GM21717 (cell line): ENCODE results near the gene ORAI3.
A peak's percentile ranks its signal among the peaks of the same experiment; 100 is the strongest.

Experiments
- ATAC-seq: cut with Tn5 transposase; IDR thresholded peaks from one replicate; pipeline ENCODE4 v1.9.1; 2021; ENCODE audit warnings: mild to moderate bottlenecking, moderate library complexity; ENCODE audit not compliant: unreplicated experiment

The ORAI3 gene

DNA sequence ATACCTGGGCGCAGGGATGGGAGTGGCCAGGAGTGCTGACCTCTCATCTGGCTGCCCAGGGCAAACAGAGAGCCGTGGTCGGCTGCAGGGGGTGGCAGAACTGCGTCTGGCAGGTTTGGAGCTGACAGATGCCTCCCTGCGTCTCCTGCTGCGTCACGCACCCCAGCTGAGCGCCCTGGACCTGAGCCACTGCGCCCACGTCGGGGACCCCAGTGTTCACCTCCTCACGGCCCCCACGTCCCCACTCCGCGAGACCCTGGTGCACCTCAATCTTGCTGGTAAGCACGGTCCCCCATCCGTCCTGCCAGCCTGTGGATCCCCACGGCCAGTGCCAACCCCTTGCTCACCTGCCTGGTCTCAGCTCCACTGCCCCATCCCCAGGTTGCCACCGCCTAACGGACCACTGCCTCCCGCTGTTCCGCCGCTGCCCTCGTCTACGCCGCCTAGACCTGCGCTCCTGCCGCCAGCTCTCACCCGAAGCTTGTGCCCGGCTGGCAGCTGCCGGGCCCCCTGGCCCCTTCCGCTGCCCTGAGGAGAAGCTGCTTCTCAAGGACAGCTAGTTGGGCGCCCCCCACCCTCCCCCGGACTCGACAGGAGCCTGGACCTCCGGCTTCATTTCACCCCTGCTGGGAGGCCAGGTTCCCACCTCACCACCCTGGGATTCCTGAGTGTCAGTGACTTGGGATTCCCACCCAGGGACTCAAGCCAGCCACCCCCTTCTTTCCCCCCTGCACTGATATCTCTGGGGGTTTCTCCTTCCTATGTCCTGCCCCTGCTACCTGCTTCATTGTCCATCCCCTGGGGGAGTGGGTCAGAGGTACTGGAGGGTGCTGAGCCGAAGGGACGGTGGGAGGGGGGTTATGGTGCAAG lies 2.0 kb upstream of the ORAI3 start:
- no peak for ATAC-seq

DNA sequence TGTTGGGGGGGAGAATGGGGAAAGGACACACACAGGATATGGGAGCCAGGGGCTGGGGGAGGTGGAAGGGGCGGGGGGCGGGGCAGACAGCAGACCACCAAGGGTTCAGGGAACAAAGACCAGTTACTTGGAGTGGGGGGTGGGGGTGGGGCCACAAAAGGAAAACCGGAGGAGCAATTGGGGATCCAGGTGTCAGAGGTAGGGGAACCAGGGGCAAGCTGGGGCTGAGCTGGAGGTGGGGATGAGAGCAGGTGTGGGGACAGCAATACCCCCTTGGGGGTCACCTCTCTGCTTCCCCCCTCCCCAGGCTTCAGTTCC lies 1.4 kb upstream of the ORAI3 start:
- ATAC-seq: no peak

DNA sequence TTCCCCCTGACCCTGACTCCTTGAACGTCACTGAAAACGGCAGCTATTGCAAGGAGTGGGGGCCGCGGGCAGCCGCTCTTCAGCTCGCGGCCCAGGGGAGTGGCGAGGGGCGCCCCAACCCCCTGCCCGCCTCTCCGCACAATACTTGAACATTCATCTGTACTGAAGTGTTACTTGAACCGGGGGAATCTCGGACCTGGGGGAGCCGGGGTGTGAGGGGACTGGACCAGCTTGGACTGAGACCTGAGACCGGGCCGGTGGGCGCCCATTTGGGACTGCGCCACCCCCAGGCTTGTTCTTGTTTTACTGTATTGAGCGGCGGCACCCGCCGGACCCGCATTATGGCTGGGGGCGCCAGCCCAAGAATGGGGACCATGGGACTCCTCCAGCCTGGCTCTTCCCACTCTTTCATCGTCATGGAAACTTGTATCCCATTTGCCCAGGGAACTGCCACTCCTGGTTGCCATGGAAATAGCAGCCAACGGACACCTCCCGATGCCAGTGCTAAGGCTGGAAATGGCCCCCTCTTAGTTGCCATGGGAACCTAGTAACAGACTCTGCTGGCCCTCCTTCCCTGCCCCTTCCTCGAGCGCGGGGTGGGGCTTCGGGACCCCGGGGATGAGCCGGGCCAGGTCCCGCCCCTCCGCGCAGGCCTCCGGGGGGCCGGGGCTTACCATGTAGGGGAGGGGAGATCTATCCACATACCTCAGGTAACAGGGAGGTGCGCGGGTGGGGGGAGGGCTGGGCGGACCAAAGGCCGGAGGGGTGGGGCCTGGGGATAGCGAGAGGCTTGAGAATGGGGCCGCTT lies 805 bp upstream of the ORAI3 start:
- ATAC-seq: no peak

DNA sequence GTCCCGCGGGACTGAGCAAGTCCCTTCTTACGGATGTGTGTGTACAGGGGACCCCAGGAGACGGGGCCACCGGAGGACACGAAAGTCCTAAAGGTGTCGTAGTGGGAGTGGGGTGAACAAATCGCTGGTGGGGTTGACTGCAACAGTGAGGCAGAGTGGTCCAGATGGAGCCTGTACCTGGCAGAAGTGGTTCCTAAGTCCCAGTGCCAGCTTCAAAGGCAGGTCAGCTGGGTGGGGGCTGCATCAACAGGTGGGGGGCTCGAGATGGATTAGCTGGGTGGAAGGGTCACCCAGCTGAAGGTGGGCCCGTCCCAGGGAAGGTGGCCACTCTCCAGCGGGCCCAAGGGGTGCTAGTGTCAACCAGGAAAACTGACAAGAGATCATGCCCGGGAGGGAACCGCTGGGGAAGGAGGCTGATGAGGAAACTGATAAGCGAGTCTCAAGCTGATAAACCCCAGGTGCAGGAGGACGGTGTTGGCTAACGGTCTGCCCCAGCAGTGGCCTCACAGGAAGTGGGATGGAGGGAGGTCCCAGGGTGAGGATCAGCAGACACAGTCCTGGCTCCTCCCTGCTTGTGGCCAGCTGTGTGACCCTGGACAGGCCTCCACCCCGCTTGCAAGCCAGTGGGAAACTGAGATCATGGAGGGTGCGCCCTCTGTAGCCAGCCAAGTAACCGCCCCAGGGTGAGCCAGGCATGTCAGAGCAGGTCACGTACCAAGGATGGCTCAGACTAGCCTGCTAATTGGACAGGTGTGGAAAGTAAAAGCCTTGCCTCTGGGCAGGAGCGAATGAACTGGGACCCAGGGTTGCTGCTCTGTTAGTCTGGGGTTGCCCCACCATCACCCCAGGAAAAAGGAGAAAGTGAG lies 1.0 kb downstream of the ORAI3 start:
- ATAC-seq: peak; percentile 47

DNA sequence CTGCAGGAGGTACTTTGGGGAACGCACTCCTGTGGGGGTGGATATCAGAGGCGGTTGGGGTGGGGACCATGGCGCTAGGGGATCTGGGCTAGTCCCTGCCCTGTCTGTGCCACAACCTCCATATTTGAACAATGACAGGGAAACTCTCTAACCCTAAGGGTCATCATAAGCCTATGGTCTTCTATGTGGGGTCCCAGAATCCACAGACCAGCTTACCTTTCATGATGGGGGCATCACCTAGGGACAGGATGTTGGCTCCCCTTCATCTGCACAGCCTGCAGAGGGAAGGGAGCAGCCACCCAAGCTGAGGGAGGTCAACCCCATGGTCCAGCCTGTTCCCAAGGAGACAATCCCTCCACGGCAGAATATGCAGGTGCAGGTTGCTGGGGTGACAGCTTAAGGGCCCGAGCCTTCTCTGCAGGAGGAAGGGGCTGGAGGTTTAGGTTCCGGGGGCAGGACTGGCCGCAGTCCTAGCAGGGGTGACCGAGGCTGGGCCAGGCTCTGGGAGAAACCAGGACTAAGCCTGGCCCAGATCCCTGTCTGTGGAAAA lies 1.7 kb downstream of the ORAI3 start:
- ATAC-seq: no peak

DNA sequence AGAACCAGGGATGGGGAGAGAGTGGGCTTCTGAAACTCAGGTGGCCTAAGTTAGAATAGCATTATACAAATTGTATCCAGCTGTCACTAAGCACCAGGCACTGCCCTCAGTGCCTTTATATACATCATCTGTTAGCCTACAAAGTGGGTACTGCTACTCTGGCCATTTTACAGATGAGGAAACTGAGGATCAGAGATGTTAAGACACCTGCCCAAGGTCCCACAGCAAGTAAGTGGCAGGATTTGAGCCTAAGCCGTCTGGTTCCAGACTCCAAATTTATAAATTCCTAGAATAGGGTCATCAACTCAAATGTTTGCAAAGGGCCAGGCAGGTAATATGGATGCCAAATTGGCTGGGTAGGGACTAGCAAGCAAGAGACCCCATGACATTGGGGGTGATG lies 2.3 kb downstream of the ORAI3 start:
- no peak for ATAC-seq

DNA sequence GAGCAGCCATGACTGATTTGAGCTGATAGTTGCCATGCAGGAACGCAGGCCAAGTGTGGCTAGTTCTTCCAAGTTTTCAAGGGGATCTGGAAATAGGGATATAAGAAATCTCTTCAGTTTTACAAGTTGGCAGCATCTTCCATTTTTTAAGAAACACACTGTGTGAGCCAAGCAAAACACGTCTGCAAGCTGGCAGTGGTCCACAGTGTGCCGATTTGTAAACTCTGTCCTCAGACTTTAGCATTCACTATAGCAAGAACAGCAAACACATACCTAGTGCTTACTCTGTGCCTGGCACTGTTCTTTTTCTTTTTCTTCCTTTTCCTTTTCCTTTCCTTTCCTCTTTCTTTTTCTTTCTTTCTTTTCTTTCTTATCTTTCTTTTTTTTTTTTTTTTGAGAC lies 2.9 kb downstream of the ORAI3 start:
- no peak for ATAC-seq

DNA sequence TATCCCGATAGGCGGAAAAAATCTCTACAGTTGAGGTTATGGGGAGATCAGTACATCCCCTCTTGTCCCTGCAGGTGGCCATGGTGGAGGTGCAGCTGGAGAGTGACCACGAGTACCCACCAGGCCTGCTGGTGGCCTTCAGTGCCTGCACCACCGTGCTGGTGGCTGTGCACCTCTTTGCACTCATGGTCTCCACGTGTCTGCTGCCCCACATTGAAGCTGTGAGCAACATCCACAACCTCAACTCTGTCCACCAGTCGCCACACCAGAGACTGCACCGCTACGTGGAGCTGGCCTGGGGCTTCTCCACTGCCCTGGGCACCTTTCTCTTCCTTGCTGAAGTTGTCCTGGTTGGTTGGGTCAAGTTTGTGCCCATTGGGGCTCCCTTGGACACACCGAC lies 4.2 kb downstream of the ORAI3 start:
- no peak for ATAC-seq

DNA sequence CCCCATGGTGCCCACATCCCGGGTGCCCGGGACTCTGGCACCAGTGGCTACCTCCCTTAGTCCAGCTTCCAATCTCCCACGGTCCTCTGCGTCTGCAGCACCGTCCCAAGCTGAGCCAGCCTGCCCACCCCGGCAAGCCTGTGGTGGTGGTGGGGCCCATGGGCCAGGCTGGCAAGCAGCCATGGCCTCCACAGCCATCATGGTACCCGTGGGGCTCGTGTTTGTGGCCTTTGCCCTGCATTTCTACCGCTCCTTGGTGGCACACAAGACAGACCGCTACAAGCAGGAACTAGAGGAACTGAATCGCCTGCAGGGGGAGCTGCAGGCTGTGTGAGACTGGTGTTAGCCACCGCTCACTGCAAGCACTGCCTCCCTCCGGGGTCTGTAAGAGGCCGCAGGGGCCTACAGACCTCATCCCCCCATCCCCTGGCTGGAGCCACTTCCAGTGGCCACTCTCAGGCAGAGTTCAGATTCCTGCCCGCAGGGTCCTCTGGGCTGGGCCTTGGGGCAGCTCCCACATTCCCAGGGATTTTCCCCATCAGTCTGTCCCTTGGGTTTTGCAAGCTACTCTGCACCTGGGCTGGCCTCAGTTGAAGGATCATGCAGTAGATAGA lies 4.8 kb downstream of the ORAI3 start:
- no peak for ATAC-seq

DNA sequence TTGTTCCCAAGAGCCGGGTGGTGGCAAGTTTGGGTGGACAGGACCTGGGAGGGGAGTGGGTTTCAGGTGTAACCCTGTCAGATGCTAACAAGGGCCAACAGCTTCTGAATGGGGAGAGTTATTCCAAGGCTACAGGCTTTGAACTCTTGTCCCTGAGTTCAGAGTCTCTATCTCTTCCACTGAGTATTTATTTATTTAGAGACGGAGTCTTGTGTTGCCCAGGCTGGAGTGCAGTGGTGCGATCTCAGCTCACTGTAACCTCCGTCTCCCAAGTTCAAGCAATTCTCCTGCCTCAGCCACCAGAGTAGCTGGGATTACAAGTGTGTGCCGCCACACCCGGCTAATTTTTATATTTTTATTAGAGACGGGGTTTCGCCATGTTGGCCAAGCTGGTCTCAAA lies 6.1 kb downstream of the ORAI3 start:
- ATAC-seq: no peak

DNA sequence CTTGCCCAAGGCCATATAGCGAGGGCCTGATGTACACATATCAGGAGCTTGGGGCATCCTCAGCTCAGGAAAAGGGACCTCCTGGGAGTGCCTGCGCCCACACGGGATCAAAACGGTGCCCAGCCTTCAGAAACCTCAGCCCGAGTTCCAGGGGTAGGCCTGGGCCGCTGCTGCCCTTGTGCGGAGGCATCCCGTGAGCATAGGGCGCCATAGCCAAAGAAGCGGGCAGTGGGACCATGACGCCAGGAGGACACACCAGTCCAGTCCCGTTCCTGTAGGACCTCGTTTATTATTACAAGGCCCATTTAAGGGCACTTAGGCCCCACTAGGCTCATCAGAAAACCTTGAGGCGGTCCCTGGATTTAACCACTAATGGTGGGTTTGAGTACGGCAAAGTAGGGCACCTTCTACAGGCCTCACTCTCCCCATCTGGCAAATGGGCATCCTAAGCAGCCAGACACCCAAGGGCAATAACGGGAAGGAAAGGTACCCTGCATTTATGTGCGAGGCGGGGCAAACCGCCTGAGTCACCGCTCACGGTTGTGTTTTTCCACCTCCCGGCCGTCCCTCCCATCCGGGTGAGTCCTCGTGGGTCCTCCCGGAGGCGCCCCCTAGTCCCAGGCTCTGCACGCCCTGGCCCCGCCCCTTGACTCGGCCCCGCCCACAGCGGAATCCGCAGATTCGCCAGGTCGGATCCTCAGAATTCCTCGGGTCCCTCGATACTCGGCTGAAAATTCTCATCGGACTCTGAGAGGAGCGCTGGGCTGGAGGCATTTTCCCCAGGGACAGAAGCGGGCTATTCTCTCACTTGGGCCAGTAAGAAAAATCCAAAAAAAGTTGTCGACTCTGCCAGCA lies 8.0 kb downstream of the ORAI3 start:
- peak; percentile 48 for ATAC-seq

DNA sequence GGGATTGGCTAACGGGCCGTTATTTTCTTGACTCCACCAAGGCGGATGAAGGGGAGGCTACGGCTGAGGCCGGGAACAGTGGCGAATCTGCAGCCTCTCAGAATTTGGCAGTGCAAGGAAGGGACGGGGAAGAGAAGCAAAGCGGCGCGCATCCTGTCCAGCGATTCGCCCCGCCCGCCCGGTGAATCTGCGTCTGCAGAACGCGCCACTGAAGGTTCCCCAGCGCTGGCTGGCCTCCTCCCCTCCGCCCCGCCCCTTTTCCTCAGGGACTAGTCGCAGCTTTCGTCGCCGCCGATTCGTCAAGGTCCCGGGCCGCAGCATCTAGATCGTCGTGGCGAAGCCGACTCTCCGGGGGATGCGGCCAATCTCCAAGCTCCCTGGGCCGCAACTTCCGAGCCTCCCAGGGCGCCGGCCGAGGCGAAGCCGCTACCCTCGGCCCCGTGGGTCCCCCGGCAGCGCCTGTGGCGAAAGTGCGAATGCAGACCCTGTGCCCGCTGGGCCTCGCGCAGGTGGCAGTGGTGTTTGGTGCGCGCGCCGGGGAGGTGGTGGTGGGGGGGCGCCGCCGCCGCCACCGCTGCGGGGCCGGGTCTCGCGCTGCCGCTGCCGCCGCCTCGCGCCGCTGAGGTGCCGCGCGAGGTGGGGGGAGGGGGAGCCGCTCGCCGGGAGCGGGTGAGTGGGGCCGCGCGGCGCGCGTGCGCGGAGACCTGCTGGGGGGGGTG lies 8.7 kb downstream of the ORAI3 start, which contains the start of gene SETD1A:
Gene SETD1A, plus strand, starts transcription at position 299 of the 719 bp plus-strand sequence. CDS start 978 bp downstream, outside the sequence.
- peak; percentile 60 for ATAC-seq

DNA sequence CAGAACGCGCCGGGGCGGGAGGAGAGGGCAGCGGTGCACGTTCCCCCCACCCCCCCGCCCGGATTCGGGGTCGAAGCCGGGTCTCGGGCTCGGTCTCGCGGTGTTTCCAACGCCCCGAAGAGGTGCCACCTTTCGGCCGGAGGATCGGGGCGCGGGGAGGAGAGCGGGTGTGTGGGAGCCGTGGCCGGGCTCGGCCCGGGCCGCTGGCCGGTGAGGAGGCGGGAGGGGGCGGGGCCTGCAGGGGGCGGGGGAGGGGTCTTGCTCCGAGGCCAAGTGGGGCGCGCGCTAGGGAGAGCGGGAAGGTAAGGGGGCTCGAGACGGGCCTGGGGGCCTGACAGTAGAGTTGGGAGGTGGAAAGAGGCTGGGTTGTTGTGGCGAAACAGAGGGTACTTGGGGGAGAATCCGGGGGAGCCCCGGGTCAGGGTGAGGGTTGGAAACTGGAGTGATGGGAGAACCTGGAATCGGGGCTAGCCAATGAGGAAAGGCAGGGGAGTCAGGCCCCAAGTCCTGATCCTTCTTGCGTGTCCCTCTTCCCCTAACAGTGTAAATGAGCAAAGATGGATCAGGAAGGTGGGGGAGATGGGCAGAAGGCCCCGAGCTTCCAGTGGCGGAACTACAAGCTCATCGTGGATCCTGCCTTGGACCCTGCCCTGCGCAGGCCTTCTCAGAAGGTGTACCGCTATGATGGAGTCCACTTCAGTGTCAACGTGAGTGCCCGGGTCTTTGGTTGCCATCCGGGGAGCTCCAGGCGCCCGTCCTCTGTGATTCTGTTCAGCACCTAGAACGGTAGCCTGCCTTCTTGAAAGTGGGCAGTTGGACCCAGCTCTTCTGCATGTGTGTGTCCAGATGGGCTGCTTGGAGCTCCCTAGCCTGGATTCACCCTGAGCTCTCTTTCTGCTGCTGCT lies 9.6 kb downstream of the ORAI3 start:
- ATAC-seq: peak; percentile 5

DNA sequence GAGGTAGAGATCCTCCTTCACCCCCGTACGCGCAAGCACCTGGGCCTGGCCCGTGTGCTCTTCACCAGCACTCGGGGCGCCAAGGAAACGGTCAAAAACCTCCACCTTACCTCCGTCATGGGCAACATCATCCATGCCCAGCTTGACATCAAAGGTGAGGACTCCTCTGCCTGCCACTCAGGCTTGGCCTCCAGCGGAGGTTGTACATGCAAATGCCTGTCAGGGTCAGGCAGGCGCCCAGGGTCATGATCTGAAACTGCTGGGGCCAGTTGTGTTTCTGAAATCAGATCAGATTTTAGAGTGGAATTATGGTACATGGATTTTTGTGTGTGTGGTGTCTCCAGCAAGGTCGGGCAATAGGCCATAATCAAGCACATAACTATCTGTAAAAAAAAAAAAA lies 12.5 kb downstream of the ORAI3 start:
- ATAC-seq: no peak

DNA sequence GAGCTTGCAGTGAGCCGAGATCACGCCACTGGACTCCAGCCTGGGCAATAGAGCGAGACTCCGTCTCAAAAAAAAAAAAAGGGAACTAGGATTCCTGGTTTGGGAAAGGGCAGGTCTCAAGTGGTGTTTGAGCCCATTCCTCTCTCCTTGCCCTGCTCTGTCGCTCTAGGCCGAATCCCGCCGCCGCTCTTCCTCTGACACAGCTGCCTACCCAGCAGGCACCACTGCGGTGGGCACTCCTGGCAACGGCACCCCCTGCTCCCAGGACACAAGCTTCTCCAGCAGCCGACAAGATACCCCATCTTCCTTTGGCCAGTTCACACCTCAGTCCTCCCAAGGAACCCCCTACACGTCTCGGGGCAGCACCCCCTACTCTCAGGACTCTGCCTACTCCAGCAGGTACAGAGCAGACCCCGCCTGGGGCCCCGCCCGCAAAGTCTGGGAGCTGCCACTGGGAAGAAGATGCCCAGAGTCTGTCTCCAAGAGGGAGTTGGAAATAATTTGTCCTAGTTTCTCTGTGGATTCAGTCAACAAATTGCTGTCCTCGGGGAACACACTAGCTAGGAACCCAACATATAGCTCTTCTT lies 15.2 kb downstream of the ORAI3 start:
- ATAC-seq: no peak

DNA sequence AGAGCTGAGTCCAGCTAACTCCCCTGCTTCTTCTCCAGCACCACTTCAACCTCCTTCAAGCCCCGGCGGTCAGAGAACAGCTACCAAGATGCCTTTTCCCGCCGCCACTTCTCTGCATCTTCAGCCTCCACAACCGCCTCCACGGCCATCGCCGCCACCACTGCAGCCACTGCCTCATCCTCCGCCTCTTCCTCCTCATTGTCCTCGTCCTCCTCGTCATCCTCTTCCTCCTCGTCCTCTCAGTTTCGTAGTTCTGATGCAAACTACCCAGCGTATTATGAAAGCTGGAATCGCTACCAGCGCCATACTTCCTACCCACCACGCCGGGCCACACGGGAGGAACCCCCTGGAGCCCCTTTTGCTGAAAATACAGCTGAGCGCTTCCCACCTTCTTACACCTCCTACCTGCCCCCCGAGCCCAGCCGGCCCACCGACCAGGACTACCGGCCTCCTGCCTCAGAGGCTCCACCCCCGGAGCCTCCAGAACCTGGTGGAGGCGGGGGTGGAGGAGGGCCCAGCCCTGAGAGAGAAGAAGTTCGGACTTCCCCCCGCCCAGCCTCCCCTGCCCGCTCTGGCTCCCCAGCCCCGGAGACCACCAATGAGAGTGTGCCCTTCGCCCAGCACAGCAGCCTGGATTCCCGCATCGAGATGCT lies 15.8 kb downstream of the ORAI3 start:
- ATAC-seq: no peak

DNA sequence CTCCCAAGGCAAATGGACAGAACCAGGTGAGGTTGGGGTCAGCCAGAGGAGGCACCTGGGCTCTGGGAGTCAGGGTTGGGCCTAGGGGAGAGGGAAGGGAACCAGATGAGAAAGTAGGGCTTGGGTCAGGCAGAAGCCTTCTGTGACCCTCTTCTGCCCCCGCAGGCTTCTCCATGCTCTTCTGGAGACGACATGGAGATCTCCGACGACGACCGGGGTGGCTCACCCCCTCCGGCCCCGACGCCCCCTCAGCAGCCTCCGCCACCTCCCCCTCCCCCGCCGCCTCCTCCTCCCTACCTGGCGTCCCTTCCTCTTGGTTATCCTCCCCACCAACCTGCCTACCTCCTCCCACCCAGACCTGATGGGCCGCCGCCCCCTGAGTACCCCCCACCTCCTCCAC lies 16.6 kb downstream of the ORAI3 start:
- ATAC-seq: no peak
